Measurements from ENCODE around the gene ZCCHC24.

Gene ZCCHC24

GRCh38 chr10:79427965-79428364 is 17.5 kb downstream of the ZCCHC24 start:
- DNase-seq (ENCODE audit: low read depth) = no peak
- H3K4me3 ChIP-seq (ENCODE audit: low read depth, low read length) = no peak overlapping the region
- no peak for TF ChIP-seq CTCF (IDR thresholded peaks at IDR 0.05; ENCODE audit: low read depth, low read length, missing control alignments)

- TF ChIP-seq CTCF (IDR thresholded peaks at IDR 0.05; ENCODE audit: low read depth, low read length, missing control alignments) = no peak
- DNase-seq (ENCODE audit: low read depth) = no peak
- H3K4me3 ChIP-seq (ENCODE audit: low read depth, low read length) = no peak overlapping the region
Measured at GRCh38 chr10:79425074-79425532, 20.3 kb downstream of the ZCCHC24 start.

GRCh38 chr10:79424221-79425073 is 21.0 kb downstream of the ZCCHC24 start:
- no peak for DNase-seq (ENCODE audit: low read depth)

GRCh38 chr10:79422178-79422892 is 23.1 kb downstream of the ZCCHC24 start:
- no peak overlapping the region for H3K4me3 ChIP-seq (ENCODE audit: low read depth, low read length)
- no peak for TF ChIP-seq CTCF (IDR thresholded peaks at IDR 0.05; ENCODE audit: low read depth, low read length, missing control alignments)
- DNase-seq (ENCODE audit: low read depth) = no peak

More at GRCh38 chr10:79424221-79425073, 21.0 kb downstream of the ZCCHC24 start:
- H3K4me3 ChIP-seq (ENCODE audit: low read depth, low read length) = no peak overlapping the region
- TF ChIP-seq CTCF (IDR thresholded peaks at IDR 0.05; ENCODE audit: low read depth, low read length, missing control alignments) = no peak

GRCh38 chr10:79420974-79421688 is 24.3 kb downstream of the ZCCHC24 start:
- no peak overlapping the region for H3K4me3 ChIP-seq (ENCODE audit: low read depth, low read length)
- no peak for DNase-seq (ENCODE audit: low read depth)
- TF ChIP-seq CTCF (IDR thresholded peaks at IDR 0.05; ENCODE audit: low read depth, low read length, missing control alignments) = no peak

GRCh38 chr10:79418886-79419595 is 26.4 kb downstream of the ZCCHC24 start:
- H3K4me3 ChIP-seq (ENCODE audit: low read depth, low read length) = no peak overlapping the region
- no peak for TF ChIP-seq CTCF (IDR thresholded peaks at IDR 0.05; ENCODE audit: low read depth, low read length, missing control alignments)
- no peak for DNase-seq (ENCODE audit: low read depth)
